GM12892 (cell line): ENCODE results near the gene TSPEAR.

ENCODE experiments used
- DNase-seq: peaks from one replicate; pipeline ENCODE4 v3.0.0; 2011; ENCODE audit not compliant: insufficient read length
- FAIRE-seq: peaks from 2 replicates; lab custom pipeline; 2011; peaks lifted over from hg19 to GRCh38; lab: Jason Lieb, UNC
- POLR2A ChIP-seq: IDR thresholded peaks from 2 replicates; pipeline ENCODE4 v1.6.1; 2011; ENCODE audit warnings: low read depth, low read length, control low read depth
- POLR2AphosphoS5 ChIP-seq: IDR thresholded peaks from 2 replicates; pipeline ENCODE4 v1.6.1; 2011; ENCODE audit warnings: low read depth, low read length, control low read depth
- TAF1 ChIP-seq: IDR thresholded peaks from 2 replicates; pipeline ENCODE4 v1.6.1; 2011; ENCODE audit warnings: low read depth, mild to moderate bottlenecking, control low read depth, low read length, borderline replicate concordance

Gene TSPEAR

DNA sequence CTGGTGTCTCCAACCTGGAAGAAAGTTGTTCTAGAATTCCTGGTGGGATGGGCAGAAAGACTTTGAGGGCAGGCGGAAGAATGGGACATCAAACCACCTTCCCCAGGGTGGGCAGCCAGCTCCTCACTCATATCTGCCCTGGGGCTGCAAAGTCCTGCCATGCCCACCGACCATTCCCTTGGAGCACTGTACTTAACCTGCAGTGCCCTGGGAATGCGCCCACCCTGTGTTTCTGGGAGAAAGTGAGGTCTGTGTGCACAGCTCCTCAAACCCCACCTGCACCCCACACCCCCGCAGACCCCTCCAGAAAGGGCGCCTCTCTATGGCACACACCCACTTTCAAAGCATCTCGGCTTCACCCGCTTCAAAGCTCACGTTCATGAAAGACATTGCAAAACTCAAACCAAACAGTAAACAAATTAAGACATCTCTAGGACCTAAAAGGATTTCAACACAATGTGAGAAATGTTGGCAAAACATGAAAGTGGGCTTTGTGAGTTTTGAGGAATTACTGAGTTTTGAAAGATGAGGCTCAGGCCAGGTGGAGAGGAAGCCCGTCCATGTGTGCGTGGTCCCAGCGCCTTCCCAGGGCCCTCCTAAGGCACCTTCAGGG is 196.5 kb downstream of the TSPEAR start:
- FAIRE-seq: no peak
- TF ChIP-seq POLR2AphosphoS5: no peak
- TF ChIP-seq TAF1: no peak
- no peak for TF ChIP-seq POLR2A
- DNase-seq: no peak

DNA sequence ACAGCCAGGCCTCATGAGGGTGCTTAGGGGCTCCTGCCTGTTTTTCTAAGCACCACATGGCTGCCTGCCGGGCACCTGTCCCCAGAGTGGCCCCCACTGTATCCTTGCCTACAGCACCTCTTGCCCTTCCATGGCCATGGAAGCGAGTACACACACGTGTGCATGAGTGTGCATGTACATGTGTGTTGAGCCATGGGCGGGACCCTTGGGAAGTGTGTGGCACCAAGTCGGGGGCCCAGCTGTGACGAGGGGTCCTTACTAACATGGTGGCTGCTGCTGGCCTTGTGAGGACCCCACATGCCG is 197.2 kb downstream of the TSPEAR start:
- DNase-seq: no peak
- no peak for FAIRE-seq
- TF ChIP-seq TAF1 (no peak), POLR2AphosphoS5 (no peak), POLR2A (no peak)

DNA sequence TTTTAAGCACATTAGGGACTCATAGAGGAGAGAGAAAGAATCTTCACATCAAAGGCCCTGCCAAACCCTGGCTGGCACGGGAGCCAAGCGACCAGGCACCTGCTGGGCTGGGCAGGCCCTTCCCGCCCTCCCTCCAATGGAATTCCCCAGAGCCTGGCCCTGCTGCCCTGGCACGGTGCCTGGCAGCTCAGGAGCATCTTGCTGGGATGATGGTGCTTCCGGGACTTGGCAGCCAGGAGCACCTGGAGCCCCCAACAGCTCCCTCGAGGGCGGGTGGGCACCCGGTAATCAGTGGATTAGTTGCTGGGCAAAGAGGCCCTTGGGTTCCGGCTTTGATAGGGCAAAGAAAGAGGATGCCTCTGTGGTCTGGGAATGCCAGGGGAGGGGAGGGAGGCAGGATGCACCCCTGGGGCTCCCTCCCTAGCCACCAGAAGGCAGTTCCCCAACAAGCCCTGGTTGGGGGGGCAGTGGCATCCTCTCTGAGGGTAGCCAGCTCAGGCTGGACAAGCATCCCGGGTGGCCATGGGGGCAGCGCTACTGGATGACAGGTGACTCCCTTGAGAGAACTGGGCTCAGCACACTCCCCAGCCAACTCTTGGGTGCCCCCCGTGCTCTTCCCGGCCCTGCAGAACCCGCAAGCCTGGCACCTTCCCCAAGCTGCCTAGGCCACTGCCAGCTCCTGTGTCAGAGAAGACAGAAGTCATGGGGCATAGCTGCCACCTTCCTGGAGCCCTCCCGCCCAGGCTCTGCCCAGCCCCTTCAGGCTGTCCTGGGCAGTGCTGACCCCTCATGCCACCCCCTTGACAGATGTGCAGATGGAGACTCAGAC is 197.8 kb downstream of the TSPEAR start:
- no peak for FAIRE-seq
- TF ChIP-seq POLR2A (no peak), POLR2AphosphoS5 (no peak)
- DNase-seq: no peak

- FAIRE-seq (no peak), DNase-seq (no peak)
- TF ChIP-seq TAF1 (no peak), POLR2A (no peak), POLR2AphosphoS5 (no peak)
Measured at GRCh38 chr21:44512496-44513388, 198.6 kb downstream of the TSPEAR start.

- no peak for FAIRE-seq
- no peak for DNase-seq
- TF ChIP-seq POLR2A (no peak), TAF1 (no peak), POLR2AphosphoS5 (no peak)
Measured at GRCh38 chr21:44511938-44512275, 199.5 kb downstream of the TSPEAR start.

DNA sequence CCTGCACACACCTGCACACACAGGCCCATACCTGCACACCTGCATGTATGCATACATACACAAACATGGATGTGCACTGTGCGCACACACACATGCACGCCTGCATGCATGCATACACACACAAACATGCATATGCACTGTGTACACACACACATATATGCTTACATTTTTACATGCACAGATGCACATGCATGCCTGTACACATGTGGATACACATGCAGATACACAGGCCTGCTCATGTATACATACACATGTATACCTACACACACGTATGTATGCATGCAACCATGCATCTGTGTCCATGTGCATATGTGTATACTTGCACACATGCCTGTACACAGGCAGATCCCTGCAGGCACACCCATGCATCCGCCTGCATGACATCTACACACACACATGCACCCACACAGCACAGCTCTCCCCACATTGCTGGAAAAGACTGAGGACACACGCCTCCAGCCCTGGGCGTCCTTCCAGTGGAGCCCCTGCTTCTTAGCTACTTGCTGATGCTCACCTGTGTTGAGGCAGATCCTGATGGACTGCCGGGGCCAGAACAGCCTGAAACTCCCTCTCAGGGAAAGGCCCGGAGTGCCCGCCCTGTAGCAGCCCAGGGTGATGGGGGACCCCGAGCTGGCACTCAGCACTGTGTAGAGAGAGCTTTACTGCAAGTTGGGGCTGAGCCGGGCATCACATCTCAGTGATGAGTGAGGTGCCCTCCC is 200.0 kb downstream of the TSPEAR start:
- no peak for TF ChIP-seq TAF1
- TF ChIP-seq POLR2AphosphoS5: no peak
- no peak for TF ChIP-seq POLR2A
- DNase-seq (no peak), FAIRE-seq (no peak)

DNA sequence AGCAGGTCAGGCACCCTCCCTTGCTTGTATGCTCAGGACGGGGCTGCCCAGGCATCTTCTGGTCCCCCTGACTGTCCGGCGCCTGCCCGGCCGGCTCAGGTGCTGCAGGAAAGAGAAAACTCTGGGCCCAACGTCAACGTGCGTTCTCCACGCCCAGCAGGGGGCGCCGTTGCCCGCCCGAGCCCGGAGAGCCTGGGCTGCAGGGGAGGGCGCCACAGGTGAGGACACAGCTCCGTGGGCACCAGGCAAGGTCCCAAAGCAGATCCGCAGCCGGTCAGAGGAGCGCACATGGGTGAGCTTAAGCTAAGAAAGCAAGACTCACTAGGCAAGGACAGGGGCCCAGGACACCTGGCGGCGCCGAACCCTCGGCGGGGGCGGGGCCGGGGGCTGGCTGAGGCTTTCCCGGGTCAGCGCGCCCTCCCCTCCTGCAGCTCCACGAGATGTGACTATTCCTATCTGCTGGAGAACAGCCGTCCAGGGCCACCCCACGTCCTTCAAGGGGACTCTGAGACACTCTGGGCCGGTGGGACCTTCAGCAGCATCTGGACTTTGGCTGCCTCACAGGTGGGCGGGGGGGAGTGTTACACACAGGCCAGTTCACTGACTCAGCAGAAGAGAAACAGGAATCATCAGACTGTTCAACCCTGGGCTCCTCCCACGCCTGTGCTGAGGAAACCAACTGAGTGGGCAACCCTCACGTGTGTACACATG is 200.7 kb downstream of the TSPEAR start:
- FAIRE-seq (no peak), DNase-seq (peak; percentile 86)
- TF ChIP-seq POLR2A (no peak), POLR2AphosphoS5 (no peak), TAF1 (no peak)

- FAIRE-seq (no peak), DNase-seq (no peak)
- TF ChIP-seq POLR2AphosphoS5: no peak
- TF ChIP-seq POLR2A: no peak
- TF ChIP-seq TAF1: no peak
Measured at GRCh38 chr21:44510109-44510507, 201.3 kb downstream of the TSPEAR start.

DNA sequence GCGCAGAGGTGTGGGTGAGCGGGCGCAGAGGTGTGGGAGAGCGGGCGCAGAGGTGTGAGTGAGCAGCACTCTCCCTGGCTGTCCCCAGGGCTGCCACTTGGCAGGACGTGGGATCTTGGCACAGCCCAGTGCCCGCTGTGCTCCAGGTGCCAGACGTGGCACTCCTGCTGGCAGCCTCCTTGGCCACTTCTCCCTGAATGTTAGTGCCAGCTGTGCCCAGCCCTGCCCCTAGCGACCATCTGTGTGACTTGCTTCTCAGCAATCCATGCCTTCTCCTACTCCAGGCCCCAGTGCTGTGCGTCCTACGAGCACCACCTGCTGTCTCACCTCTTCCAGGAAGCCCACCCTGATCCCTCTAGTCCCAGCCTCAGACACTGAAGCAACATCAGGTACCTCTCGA is 201.8 kb downstream of the TSPEAR start:
- FAIRE-seq (no peak), DNase-seq (no peak)

GRCh38 chr21:44508711-44509445 is 202.5 kb downstream of the TSPEAR start:
- no peak for FAIRE-seq
- no peak for DNase-seq
- no peak for TF ChIP-seq POLR2AphosphoS5
- TF ChIP-seq TAF1: no peak
- TF ChIP-seq POLR2A: no peak

More for the DNA sequence above, 201.8 kb downstream of the TSPEAR start:
- TF ChIP-seq POLR2AphosphoS5: no peak
- TF ChIP-seq POLR2A: no peak
- TF ChIP-seq TAF1: no peak
